Measurements from ENCODE around the gene HSD17B12.

DNA sequence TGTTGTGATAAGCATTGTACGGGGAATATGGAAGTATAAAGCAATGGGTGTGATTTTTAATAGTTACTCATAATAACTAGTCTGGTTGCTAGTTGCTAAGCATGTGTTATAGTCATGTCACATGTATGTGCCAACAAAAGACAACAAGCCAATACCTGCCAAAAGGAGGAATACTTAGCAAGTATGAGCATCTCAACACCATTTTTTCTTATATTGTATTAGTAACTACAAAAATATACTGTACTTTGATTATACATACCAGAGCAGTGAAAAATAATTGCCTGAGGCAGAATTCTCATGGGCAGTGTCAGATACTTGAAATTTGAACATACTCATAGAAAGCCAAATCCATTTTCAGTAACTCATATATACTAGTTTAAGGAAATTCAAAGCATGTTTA lies 137.7 kb downstream of the HSD17B12 start:
- TF ChIP-seq, protein P1, sequence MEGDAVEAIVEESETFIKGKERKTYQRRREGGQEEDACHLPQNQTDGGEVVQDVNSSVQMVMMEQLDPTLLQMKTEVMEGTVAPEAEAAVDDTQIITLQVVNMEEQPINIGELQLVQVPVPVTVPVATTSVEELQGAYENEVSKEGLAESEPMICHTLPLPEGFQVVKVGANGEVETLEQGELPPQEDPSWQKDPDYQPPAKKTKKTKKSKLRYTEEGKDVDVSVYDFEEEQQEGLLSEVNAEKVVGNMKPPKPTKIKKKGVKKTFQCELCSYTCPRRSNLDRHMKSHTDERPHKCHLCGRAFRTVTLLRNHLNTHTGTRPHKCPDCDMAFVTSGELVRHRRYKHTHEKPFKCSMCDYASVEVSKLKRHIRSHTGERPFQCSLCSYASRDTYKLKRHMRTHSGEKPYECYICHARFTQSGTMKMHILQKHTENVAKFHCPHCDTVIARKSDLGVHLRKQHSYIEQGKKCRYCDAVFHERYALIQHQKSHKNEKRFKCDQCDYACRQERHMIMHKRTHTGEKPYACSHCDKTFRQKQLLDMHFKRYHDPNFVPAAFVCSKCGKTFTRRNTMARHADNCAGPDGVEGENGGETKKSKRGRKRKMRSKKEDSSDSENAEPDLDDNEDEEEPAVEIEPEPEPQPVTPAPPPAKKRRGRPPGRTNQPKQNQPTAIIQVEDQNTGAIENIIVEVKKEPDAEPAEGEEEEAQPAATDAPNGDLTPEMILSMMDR (IDR thresholded peaks at IDR 0.05; ENCODE audit: poor library complexity): no peak
- no peak for TF ChIP-seq EZH2 (IDR thresholded peaks at IDR 0.05; ENCODE audit: borderline replicate concordance)
- no peak for TF ChIP-seq EZH2phosphoT487 (IDR thresholded peaks at IDR 0.05; ENCODE audit: low read depth, severe bottlenecking, unreplicated experiment)
